ENCODE results near the gene APLNR. TPM values are rescaled to one million over a fixed set of nuclear protein-coding genes. Genes with fewer than 3 reads are reported as not detected.

Gene APLNR
- total RNA-seq, 6 experiments from 2014 or later = 1.1 to 3.6 (median 2.1) TPM

DNA sequence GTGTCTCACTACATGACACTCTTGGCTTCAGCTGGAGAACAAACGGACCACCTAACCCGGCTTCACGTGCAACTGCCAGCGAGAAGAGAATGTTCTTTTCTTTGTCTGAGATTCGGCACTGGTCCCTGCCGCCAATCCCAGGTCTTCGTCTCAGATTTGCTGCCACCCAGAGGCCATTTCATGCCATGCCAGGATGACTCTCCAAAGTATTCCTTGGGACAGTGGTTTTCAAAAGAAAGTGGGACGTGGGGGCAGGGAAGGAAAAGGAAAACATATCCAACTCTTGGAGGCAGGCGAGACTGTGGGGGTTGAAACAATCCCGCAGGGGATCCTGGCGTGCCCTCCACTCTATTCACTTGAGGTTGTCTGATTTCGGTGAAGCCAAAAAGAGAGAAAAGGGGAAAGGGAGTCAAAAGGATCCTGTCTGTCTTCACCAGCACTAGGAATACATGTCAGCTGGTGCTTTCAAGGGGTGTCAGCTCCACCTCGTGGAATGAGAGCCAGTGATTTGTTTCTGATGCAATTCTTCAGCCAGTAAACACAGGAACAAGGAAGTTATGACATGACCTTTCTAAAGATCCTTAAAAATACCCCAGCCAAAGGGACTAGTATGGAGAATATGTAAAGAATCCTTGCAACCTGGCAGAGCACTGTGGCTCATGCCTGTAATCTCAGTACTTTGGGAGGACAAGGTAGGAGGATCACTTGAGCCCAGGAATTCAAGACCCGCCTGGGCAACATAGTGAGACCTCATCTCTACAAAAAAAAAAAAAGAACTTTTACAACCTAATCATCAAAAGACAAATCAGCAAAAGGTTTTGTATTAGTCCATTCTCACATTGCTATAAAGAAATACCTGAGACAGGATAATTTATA lies 41.0 kb upstream of the APLNR start:
- Histone ChIP-seq H3K27ac (peak overlapping the region; percentile 51 to 73 (median 70)), H3K4me1 (peaks cover 0 to 18% (median 7%) of the 10 kb centered on the region in 4 donors), H3K27me3 (no peaks in the 10 kb centered on the region), H3K4me3 (peak overlapping the region in 1 of 3 donors; percentile 8), H3K36me3 (no peaks in the 10 kb centered on the region), H3K9me3 (no peaks in the 10 kb centered on the region)
- intact Hi-C loops (cut with DNase I) = no loop called here
- peak; percentile 64 to 78 (median 73) for DNase-seq
- TF ChIP-seq, protein P1, sequence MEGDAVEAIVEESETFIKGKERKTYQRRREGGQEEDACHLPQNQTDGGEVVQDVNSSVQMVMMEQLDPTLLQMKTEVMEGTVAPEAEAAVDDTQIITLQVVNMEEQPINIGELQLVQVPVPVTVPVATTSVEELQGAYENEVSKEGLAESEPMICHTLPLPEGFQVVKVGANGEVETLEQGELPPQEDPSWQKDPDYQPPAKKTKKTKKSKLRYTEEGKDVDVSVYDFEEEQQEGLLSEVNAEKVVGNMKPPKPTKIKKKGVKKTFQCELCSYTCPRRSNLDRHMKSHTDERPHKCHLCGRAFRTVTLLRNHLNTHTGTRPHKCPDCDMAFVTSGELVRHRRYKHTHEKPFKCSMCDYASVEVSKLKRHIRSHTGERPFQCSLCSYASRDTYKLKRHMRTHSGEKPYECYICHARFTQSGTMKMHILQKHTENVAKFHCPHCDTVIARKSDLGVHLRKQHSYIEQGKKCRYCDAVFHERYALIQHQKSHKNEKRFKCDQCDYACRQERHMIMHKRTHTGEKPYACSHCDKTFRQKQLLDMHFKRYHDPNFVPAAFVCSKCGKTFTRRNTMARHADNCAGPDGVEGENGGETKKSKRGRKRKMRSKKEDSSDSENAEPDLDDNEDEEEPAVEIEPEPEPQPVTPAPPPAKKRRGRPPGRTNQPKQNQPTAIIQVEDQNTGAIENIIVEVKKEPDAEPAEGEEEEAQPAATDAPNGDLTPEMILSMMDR (IDR thresholded peaks at IDR 0.05) = peak; percentile 72 to 84 (median 76)
- no peak for TF ChIP-seq POLR2A (IDR thresholded peaks at IDR 0.05)
- peak; percentile 84 to 95 (median 92) for ATAC-seq
- 3% methylated on average over 13 of the region's 14 CpGs for WGBS (ENCODE audit: insufficient coverage, low coverage, low lambda C conversion rate, missing lambda C conversion rate)

DNA sequence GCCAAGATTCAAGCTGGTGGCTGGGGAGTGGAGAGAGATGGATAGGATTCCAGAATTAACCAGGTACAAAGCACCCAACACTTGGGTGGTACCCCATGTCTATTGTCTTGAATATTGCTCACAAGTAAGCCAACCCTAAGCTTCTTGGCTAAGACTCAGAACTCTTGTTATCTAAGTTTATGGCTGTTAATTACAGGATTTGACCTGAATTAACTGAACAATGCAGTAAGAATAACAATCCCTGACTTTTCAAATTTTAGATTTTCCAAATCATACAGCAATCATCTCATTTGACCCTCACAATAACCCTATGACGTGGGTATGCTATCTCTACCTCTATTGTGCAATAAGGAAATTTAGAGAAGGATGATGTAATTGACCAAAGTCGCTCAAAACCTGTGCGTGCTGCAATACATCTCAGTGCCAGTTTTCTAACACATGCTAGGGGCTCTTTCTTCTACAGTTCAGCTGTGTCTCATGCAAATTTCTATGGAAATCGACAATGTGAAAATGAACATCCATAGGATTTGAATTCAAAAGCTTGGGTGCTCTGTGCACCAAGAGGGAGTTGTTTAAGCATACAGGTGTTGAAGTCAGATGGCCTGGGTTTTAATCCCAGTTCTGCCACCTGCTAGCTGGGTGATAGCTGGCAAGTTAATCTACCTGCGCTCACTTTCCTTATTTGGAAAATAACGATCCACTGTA lies 40.1 kb upstream of the APLNR start:
- Histone ChIP-seq H3K9me3 (no peaks in the 10 kb centered on the region), H3K27ac (peak overlapping the region; percentile 51 to 73 (median 70)), H3K27me3 (no peaks in the 10 kb centered on the region), H3K4me1 (peaks cover 0 to 18% (median 7%) of the 10 kb centered on the region in 4 donors), H3K36me3 (no peaks in the 10 kb centered on the region), H3K4me3 (no peak overlapping the region)
- 20% methylated on average over 6 of the region's 6 CpGs for WGBS (ENCODE audit: insufficient coverage, low coverage, low lambda C conversion rate, missing lambda C conversion rate)
- DNase-seq = no peak
- intact Hi-C loops (cut with DNase I) = no loop called here
- TF ChIP-seq POLR2A (IDR thresholded peaks at IDR 0.05) = no peak
- TF ChIP-seq, protein P1 (IDR thresholded peaks at IDR 0.05) = no peak
- ATAC-seq = peak; percentile 41 to 74 (median 68)

DNA sequence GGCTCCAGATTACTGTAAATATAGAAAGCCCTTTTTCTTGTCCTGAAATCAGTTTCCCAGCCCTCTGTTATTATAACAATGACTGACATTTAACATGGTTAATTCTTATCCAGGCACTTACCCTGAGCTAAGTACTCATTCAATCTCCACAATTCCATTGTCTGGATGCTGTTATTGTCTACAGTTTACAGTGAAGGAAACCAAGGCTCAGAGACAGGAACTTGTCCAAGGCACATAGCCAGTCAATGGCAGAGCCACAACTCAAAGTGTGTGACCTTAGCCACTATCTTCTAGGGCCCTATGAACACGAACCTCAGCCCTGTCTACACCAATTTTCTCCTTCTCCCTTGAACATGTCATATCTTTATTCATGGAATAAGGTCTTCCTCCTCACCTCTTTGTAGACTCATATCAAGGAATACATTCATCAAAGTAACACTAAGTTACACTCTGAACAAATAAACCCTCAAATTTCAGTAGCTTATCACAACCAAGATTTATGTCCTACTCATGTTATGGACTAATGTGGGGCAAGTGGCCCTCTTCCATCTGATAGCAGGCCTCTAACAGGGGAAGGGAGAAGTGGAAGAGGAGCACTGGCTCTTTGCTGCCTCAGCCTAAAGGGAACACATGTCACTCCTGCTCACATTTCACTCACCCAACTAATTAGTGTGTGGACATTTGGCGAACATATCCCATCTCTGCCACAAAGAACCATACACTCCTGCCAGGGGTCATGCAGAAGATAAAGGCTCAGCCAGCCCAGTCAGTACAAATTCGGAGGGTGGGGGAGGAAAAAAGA lies 39.3 kb upstream of the APLNR start:
- no peak for TF ChIP-seq POLR2A (IDR thresholded peaks at IDR 0.05)
- TF ChIP-seq, protein P1 (IDR thresholded peaks at IDR 0.05) = no peak
- Histone ChIP-seq H3K4me3 (no peak overlapping the region), H3K4me1 (peaks cover 0 to 18% (median 7%) of the 10 kb centered on the region in 4 donors), H3K27me3 (no peaks in the 10 kb centered on the region), H3K9me3 (no peaks in the 10 kb centered on the region), H3K36me3 (no peaks in the 10 kb centered on the region), H3K27ac (peak overlapping the region in 2 of 3 donors; percentile 25 to 30)
- 66% methylated on average over 3 of the region's 3 CpGs for WGBS (ENCODE audit: insufficient coverage, low coverage, low lambda C conversion rate, missing lambda C conversion rate)
- ATAC-seq (no peak), DNase-seq (no peak)
- intact Hi-C loops (cut with DNase I) = no loop called here

GRCh38 chr11:57275582-57275981 lies 38.5 kb upstream of the APLNR start:
- DNase-seq = no peak

More at GRCh38 chr11:57275582-57275981, 38.5 kb upstream of the APLNR start:
- Histone ChIP-seq H3K4me1 (peaks cover 0 to 18% (median 7%) of the 10 kb centered on the region in 4 donors), H3K9me3 (no peaks in the 10 kb centered on the region), H3K27me3 (no peaks in the 10 kb centered on the region), H3K36me3 (no peaks in the 10 kb centered on the region), H3K27ac (no peak overlapping the region), H3K4me3 (no peak overlapping the region)
- TF ChIP-seq, protein P1 (IDR thresholded peaks at IDR 0.05) = no peak
- no peak for TF ChIP-seq POLR2A (IDR thresholded peaks at IDR 0.05)
- ATAC-seq = peak in 3 of 4 donors; percentile 15 to 25 (median 24)
- 26% methylated on average over 2 of the region's 3 CpGs for WGBS (ENCODE audit: insufficient coverage, low coverage, low lambda C conversion rate, missing lambda C conversion rate)
- intact Hi-C loops (cut with DNase I) = no loop called here

All from right lobe of liver (tissue), 6 donors.